OCI-LY3 (cell line): ENCODE data around the gene SMIM17.

Source experiments
- CTCF ChIP-seq: fragments of 200-600, 300-600 bp; sonication (generic); IDR thresholded peaks from 2 replicates; pipeline ENCODE4 v1.5.1; 2014; ENCODE audit warnings: antibody characterized with exemption, low read length, low read depth
- EZH2phosphoT487 ChIP-seq: fragments of 200-600 bp; shearing (Covaris generic); IDR thresholded peaks from 2 replicates; pipeline ENCODE4 v1.6.1; 2018; ENCODE audit warnings: antibody characterized with exemption, mixed run types, low read depth

GRCh38 chr19:56678205-56678604, 35.2 kb downstream of the SMIM17 start:
- TF ChIP-seq CTCF, result no peak
- no peak for TF ChIP-seq EZH2phosphoT487
